Calu3 (cell line): ENCODE measurements around the gene BTRC. TPM values are rescaled to one million over a fixed set of nuclear protein-coding genes. Genes with fewer than 3 reads are reported as not detected.
A peak's percentile ranks its signal among the peaks of the same experiment; 100 is the strongest.

Source experiments
- Bru-seq: library from RNA; stranded (reverse); fragments of 400-500 nt; gene quantifications from one replicate; lab custom pipeline; 2021; lab: Mats Ljungman, UMichigan
- BruChase-seq, 2 experiments: library from RNA; stranded (reverse); fragments of 400-500 nt; gene quantifications; one replicate each; lab custom pipeline; 2021; lab: Mats Ljungman, UMichigan
- BruUV-seq: library from RNA; stranded (reverse); fragments of 400-500 nt; replicated peaks from 2 replicates; lab custom pipeline; 2021; lab: Mats Ljungman, UMichigan
- CTCF ChIA-PET: fragments of 300-600 bp; sonication (Branson Sonifier 250); formaldehyde crosslinking; loops from one replicate; lab custom pipeline; 2022; ENCODE audit warnings: antibody characterized with exemption; lab: Charles Lee
- DNase-seq: peaks from one replicate; pipeline ENCODE4 v3.0.0; 2022
- H3K27ac Mint-ChIP-seq: one replicate; pipeline ENCODE4 v1.8.0; 2022; ENCODE audit warnings: mixed read lengths; ENCODE audit not compliant: unreplicated experiment
- H3K27me3 Mint-ChIP-seq: one replicate; pipeline ENCODE4 v1.8.0; 2022; ENCODE audit warnings: mixed read lengths; ENCODE audit not compliant: unreplicated experiment
- H3K36me3 Mint-ChIP-seq: one replicate; pipeline ENCODE4 v1.8.0; 2022; ENCODE audit warnings: mild to moderate bottlenecking, moderate library complexity, mixed read lengths; ENCODE audit not compliant: insufficient read depth, unreplicated experiment
- H3K4me1 Mint-ChIP-seq: one replicate; pipeline ENCODE4 v1.8.0; 2022; ENCODE audit warnings: mild to moderate bottlenecking, low read depth, mixed read lengths; ENCODE audit not compliant: unreplicated experiment
- H3K4me3 Mint-ChIP-seq: one replicate; pipeline ENCODE4 v1.8.0; 2022; ENCODE audit warnings: mild to moderate bottlenecking, low read depth, moderate library complexity, mixed read lengths; ENCODE audit not compliant: unreplicated experiment
- H3K9me3 Mint-ChIP-seq: one replicate; pipeline ENCODE4 v1.8.0; 2022; ENCODE audit warnings: low read depth, mixed read lengths; ENCODE audit not compliant: unreplicated experiment
- intact Hi-C: fragments of 100-400 bp; cut with micrococcal nuclease; formaldehyde crosslinking; loops from one replicate; pipeline ENCODE4 v1.10.0; 2022; ENCODE audit not compliant: unreplicated experiment
- long read RNA-seq: library from polyadenylated mRNA; stranded (forward); transcript quantifications from one replicate; pipeline ENCODE4 v2.0.0, GENCODE V29; 2022
- total RNA-seq: library from RNA; stranded (reverse); gene quantifications from 2 replicates; pipeline ENCODE4 v1.2.3, GENCODE V29; 2022
- TF ChIP-seq, protein P1 (sequence below): fragments of 200-600 bp; IDR thresholded peaks from one replicate; pipeline ENCODE4 v1.8.0; 2022; ENCODE audit warnings: antibody characterized with exemption; ENCODE audit not compliant: unreplicated experiment

The BTRC gene
- 7.9 and 10.8 TPM in 2 replicates for total RNA-seq
- Bru-seq, nascent RNA = percentile 63 among the genes with signal in this experiment
- BruChase-seq, experiment 1, labeled RNA remaining after a 6-hour chase = percentile 56 among the genes with signal in this experiment
- BruChase-seq, experiment 2, labeled RNA remaining after a 2-hour chase = percentile 58 among the genes with signal in this experiment
- long read RNA-seq, full-length matches to known transcripts = 1 of 2 reads
- long read RNA-seq, partial matches to known transcripts = 0 of 2 reads
- long read RNA-seq, other reads (novel, unspliced or antisense) = 1 of 2 reads

DNA sequence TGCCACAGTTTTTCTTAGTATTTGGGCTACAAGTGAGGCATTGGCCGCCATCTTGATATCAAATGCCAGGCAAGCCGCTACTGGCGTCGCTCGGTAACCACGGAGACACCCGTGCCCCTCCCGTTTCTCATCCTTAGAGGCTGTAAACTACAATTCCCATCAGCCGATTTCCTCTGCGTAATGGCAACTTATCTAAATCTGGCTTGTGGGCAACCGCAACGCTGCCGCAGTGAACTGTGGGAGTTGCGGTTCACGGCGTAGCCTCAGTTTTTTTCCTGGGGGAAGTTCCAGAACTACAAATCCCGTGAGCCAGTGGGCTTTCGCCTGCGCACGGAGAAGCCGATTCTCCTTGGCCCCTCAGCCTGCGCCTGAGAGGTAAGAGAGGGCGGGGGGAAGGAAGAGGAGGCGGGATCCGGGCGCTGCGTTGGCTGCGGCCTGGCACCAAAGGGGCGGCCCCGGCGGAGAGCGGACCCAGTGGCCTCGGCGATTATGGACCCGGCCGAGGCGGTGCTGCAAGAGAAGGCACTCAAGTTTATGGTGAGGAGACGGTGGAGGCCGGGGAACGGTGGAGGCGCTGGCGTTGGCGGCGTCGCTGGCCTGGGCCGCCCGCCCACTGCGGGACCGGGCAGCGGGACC, at the start of gene BTRC:
BTRC (plus strand) TSS at position 474 of the 636 bp plus-strand sequence; CDS start at position 490, 16 bp downstream.
- intact Hi-C loops = no loop called here
- Mint-ChIP-seq H3K9me3 (no peaks in the 10 kb centered on the region), H3K27ac (peak within 1 kb of the TSS; percentile 74), H3K36me3 (peaks cover 17% of the 10 kb centered on the region), H3K4me3 (peak within 1 kb of the TSS; percentile 95), H3K27me3 (peaks cover 23% of the 10 kb centered on the region), H3K4me1 (peaks cover 18% of the 10 kb centered on the region)
- TF ChIP-seq, protein P1, sequence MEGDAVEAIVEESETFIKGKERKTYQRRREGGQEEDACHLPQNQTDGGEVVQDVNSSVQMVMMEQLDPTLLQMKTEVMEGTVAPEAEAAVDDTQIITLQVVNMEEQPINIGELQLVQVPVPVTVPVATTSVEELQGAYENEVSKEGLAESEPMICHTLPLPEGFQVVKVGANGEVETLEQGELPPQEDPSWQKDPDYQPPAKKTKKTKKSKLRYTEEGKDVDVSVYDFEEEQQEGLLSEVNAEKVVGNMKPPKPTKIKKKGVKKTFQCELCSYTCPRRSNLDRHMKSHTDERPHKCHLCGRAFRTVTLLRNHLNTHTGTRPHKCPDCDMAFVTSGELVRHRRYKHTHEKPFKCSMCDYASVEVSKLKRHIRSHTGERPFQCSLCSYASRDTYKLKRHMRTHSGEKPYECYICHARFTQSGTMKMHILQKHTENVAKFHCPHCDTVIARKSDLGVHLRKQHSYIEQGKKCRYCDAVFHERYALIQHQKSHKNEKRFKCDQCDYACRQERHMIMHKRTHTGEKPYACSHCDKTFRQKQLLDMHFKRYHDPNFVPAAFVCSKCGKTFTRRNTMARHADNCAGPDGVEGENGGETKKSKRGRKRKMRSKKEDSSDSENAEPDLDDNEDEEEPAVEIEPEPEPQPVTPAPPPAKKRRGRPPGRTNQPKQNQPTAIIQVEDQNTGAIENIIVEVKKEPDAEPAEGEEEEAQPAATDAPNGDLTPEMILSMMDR = no peak
- DNase-seq = peak; percentile 90
- CTCF ChIA-PET = interaction anchor here (0.6 to 0.9 kb wide), 2 partner anchors 14 to 35 kb away, joined by 4 read pairs; no protein-coding TSS in a partner anchor
- BruUV-seq = no TSS peak

DNA sequence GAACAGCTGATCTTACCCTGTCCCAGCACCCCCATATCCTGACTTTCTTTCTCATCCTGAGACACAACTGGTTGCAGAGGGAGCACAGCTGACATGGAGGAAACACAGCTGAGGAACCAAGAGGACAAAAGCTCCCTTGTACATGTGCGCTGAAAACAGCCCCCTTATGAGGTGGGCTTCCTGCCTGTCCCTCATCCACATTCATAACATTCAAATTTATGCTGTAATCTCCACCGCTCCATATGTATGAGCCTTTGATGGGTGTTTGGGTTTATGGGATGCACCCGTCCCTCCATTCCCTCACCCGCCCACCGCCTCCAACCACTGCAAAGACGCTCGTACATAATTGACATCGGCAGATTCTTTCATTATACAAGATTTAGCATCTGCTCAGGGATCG, 49.6 kb upstream of the BTRC start:
- H3K27ac Mint-ChIP-seq = no peak overlapping the region
- TF ChIP-seq, protein P1 = no peak
- peaks cover 85% of the 10 kb centered on the region for H3K27me3 Mint-ChIP-seq
- CTCF ChIA-PET = no interaction called here
- H3K36me3 Mint-ChIP-seq = no peaks in the 10 kb centered on the region
- intact Hi-C loops = no loop called here
- no peaks in the 10 kb centered on the region for H3K9me3 Mint-ChIP-seq
- H3K4me3 Mint-ChIP-seq = no peak overlapping the region
- no TSS peak for BruUV-seq
- H3K4me1 Mint-ChIP-seq = peaks cover 10% of the 10 kb centered on the region
- no peak for DNase-seq

DNA sequence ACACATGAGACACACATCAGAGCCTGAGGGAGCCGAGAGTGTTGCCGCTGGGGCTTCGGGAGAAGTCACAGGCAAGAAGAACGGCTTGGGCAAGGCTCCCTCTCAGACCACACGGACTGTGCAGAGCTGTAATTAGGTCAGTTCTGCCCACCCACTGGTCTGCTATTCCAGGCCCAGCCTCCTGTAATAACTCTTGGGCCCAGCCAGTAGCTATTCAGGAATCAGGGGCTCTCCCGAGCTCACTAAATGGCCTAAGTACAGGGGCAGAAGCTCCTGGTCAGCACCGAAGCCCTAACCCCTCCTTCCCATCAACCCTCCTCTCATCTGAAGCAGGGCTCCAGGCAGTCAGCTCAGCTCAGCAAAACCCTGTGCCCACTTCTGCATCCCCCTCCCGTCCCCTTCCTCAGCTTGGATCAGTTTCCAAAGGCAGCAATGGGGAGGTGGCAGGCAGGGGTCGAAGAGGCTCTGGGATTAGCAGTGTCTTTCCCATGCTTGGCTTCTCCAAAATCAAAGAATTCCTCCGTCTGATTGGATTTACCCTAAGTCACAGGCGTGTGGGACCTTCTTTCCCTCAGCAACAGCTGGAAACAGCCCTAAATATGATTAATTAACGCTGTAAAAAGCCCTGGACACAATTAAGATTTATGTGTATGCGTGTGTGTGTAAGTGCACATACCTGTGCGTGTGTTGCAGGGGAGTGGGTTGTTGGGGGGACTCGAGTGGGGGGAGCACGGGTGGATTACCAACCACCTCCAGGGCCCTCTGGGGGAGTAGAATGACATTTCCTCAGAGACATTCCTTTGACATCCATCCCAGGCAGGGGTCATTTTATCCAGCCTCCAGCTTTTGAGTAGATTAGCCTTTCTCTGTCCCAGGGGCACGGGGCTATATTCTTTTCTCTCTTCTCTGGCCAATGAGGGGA, 48.4 kb upstream of the BTRC start:
- no peaks in the 10 kb centered on the region for H3K9me3 Mint-ChIP-seq
- H3K27ac Mint-ChIP-seq = no peak overlapping the region
- DNase-seq = no peak
- no peak overlapping the region for H3K4me3 Mint-ChIP-seq
- intact Hi-C loops = no loop called here
- TF ChIP-seq, protein P1 = no peak
- CTCF ChIA-PET = interaction anchor here (0.6 to 1.5 kb wide), 2 partner anchors 10 to 95 kb away, joined by 3 read pairs; no protein-coding TSS in a partner anchor
- peaks cover 85% of the 10 kb centered on the region for H3K27me3 Mint-ChIP-seq
- no TSS peak for BruUV-seq
- no peaks in the 10 kb centered on the region for H3K36me3 Mint-ChIP-seq
- H3K4me1 Mint-ChIP-seq = peaks cover 13% of the 10 kb centered on the region

DNA sequence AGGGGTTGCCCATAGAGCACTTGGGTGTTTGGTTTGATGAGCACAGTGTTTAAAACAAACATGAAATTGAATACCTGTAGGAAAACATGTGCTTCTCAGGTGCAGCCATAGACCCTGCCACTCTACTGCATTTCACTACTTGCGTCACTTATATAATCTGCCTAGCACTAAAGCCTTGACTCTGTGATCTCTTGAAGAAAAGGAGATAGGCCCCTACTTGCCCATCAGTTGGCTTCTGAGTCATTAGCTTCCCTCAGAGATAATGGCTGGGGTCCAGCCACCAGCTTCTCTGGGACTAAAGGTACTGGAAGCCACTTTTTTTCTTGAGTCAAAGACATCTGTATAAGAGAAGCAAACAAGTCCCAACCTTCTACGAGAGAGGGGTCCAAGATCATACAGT, 45.9 kb upstream of the BTRC start:
- Mint-ChIP-seq H3K27me3 (peaks cover 75% of the 10 kb centered on the region), H3K4me3 (no peak overlapping the region), H3K9me3 (no peaks in the 10 kb centered on the region), H3K4me1 (peaks cover 8% of the 10 kb centered on the region), H3K36me3 (no peaks in the 10 kb centered on the region), H3K27ac (no peak overlapping the region)
- intact Hi-C loops = no loop called here
- CTCF ChIA-PET = interaction anchor here (0.7 kb wide), 1 partner anchor 268 kb away, joined by 3 read pairs; no protein-coding TSS in a partner anchor
- no peak for DNase-seq
- TF ChIP-seq, protein P1 = no peak
- no TSS peak for BruUV-seq
